MCF 10A (cell line): ENCODE results near the gene CYP2R1. TPM values are rescaled to one million over a fixed set of nuclear protein-coding genes. Genes with fewer than 3 reads are reported as not detected.

Experiments
- BruUV-seq: library from RNA; stranded (reverse); fragments of 400-500 nt; replicated peaks from 2 replicates; lab custom pipeline; 2021; lab: Mats Ljungman, UMichigan
- CTCF ChIA-PET: fragments of 300-600 bp; sonication (Branson Sonifier 250); formaldehyde crosslinking; extraction: SDS; loops from one replicate; lab custom pipeline; 2021; ENCODE audit warnings: antibody characterized with exemption, inconsistent platforms; lab: Yijun Ruan, JAX
- POLR2A ChIA-PET: fragments of 300-600, 350-650 bp; sonication (Branson Sonifier 250); formaldehyde crosslinking; extraction: SDS; loops from one replicate; lab custom pipeline; 2020; ENCODE audit warnings: antibody characterized with exemption, inconsistent platforms; lab: Yijun Ruan, JAX
- DNase-seq: peaks from one replicate; pipeline ENCODE4 v3.0.0-alpha.2; 2018; ENCODE audit not compliant: unreplicated experiment
- H3K27ac Mint-ChIP-seq: one replicate; pipeline ENCODE4 v1.8.0; 2022; ENCODE audit warnings: mild to moderate bottlenecking, low read depth, mixed read lengths; ENCODE audit not compliant: unreplicated experiment
- H3K27me3 Mint-ChIP-seq: one replicate; pipeline ENCODE4 v1.8.0; 2022; ENCODE audit warnings: mixed read lengths; ENCODE audit not compliant: insufficient read depth, unreplicated experiment
- H3K36me3 Mint-ChIP-seq: one replicate; pipeline ENCODE4 v1.8.0; 2022; ENCODE audit warnings: mild to moderate bottlenecking, moderate library complexity, mixed read lengths; ENCODE audit not compliant: insufficient read depth, unreplicated experiment
- H3K4me1 Mint-ChIP-seq: one replicate; pipeline ENCODE4 v1.8.0; 2022; ENCODE audit warnings: mixed read lengths; ENCODE audit not compliant: insufficient read depth, unreplicated experiment
- H3K4me3 Mint-ChIP-seq: one replicate; pipeline ENCODE4 v1.8.0; 2022; ENCODE audit warnings: mild to moderate bottlenecking, moderate library complexity, mixed read lengths; ENCODE audit not compliant: unreplicated experiment
- H3K9me3 Mint-ChIP-seq: one replicate; pipeline ENCODE4 v1.8.0; 2022; ENCODE audit warnings: mixed read lengths; ENCODE audit not compliant: unreplicated experiment
- CTCF ChIP-seq: fragments of 200-600 bp; IDR thresholded peaks from one replicate; pipeline ENCODE4 v1.8.0; 2022; ENCODE audit warnings: antibody characterized with exemption, mild to moderate bottlenecking; ENCODE audit not compliant: unreplicated experiment
- intact Hi-C: fragments of 100-400 bp; cut with micrococcal nuclease; formaldehyde crosslinking; loops from 2 replicates; pipeline ENCODE4 v1.14.1; 2022
- total RNA-seq: library from RNA; stranded (reverse); gene quantifications from 2 replicates; pipeline ENCODE4 v1.2.3, GENCODE V29; 2022

The CYP2R1 gene
- total RNA-seq, 1 experiment from 2014 or later, result 20.5 TPM

- H3K4me1 Mint-ChIP-seq, result peaks cover 10% of the 10 kb centered on the region
- no TSS peak for BruUV-seq
- ChIA-PET POLR2A (no interaction called here), CTCF (no interaction called here)
- intact Hi-C loops, result no loop called here
- H3K36me3 Mint-ChIP-seq, result no peaks in the 10 kb centered on the region
- H3K9me3 Mint-ChIP-seq, result no peaks in the 10 kb centered on the region
- DNase-seq, result no peak
- H3K27ac Mint-ChIP-seq, result no peak overlapping the region
- no peak overlapping the region for H3K4me3 Mint-ChIP-seq
- no peak for TF ChIP-seq CTCF
- H3K27me3 Mint-ChIP-seq, result peaks cover 19% of the 10 kb centered on the region
These were observed 39.4 kb downstream of the CYP2R1 start for GRCh38 chr11:14852571-14853177.

GRCh38 chr11:14842002-14842401 is 50.0 kb downstream of the CYP2R1 start:
- no peak overlapping the region for H3K27ac Mint-ChIP-seq
- peaks cover 6% of the 10 kb centered on the region for H3K36me3 Mint-ChIP-seq
- intact Hi-C loops, result no loop called here
- H3K9me3 Mint-ChIP-seq, result no peaks in the 10 kb centered on the region
- no peak overlapping the region for H3K4me3 Mint-ChIP-seq
- H3K27me3 Mint-ChIP-seq, result no peaks in the 10 kb centered on the region
- no peak for DNase-seq
- no TSS peak for BruUV-seq
- POLR2A ChIA-PET, result interaction anchor here (0.7 kb wide), 1 partner anchor 270 kb away, joined by 3 read pairs; no protein-coding TSS in a partner anchor
- H3K4me1 Mint-ChIP-seq, result no peaks in the 10 kb centered on the region
- TF ChIP-seq CTCF, result no peak
- CTCF ChIA-PET, result no interaction called here

- no peak for DNase-seq
- no peak for TF ChIP-seq CTCF
- Mint-ChIP-seq H3K9me3 (no peaks in the 10 kb centered on the region), H3K27me3 (no peaks in the 10 kb centered on the region), H3K4me1 (no peaks in the 10 kb centered on the region), H3K27ac (no peak overlapping the region), H3K36me3 (no peaks in the 10 kb centered on the region), H3K4me3 (no peak overlapping the region)
- POLR2A ChIA-PET, result no interaction called here
- BruUV-seq, result no TSS peak
- CTCF ChIA-PET, result interaction anchor here (0.6 kb wide), 1 partner anchor 71 kb away, joined by 3 read pairs; no protein-coding TSS in a partner anchor
- intact Hi-C loops, result no loop called here
These were observed 56.2 kb downstream of the CYP2R1 start for GRCh38 chr11:14835496-14836492.

Other genes starting within 250 kb of the CYP2R1 start
- 0.23 and 0.32 TPM in 2 replicates for gene PDE3B, start 248.4 kb downstream of the CYP2R1 start, total RNA-seq
- gene CALCA, start 80.1 kb upstream of the CYP2R1 start, total RNA-seq, result not detected in 2 replicates
- gene CALCB, start 181.4 kb upstream of the CYP2R1 start, total RNA-seq, result 4.1 and 4.3 TPM in 2 replicates
- 4.6 and 5.8 TPM in 2 replicates for gene INSC, start 222.7 kb upstream of the CYP2R1 start, total RNA-seq